GM21367 (cell line): ENCODE measurements around the gene NPPC.

Source experiments
- ATAC-seq: cut with Tn5 transposase; IDR thresholded peaks from one replicate; pipeline ENCODE4 v1.9.1; 2021; ENCODE audit not compliant: unreplicated experiment

NPPC gene

GRCh38 chr2:231935815-231936214 is 9.6 kb upstream of the NPPC start:
- no peak for ATAC-seq

GRCh38 chr2:231935207-231935524 is 9.0 kb upstream of the NPPC start:
- ATAC-seq = no peak

- no peak for ATAC-seq
Measured at GRCh38 chr2:231934441-231935206, 8.4 kb upstream of the NPPC start.

- ATAC-seq = no peak
Measured at GRCh38 chr2:231933916-231934401, 7.8 kb upstream of the NPPC start.

GRCh38 chr2:231932985-231933915 is 7.1 kb upstream of the NPPC start:
- no peak for ATAC-seq

GRCh38 chr2:231932711-231932970 is 6.4 kb upstream of the NPPC start:
- ATAC-seq = no peak

GRCh38 chr2:231931481-231931915 is 5.3 kb upstream of the NPPC start:
- no peak for ATAC-seq

GRCh38 chr2:231930593-231931281 is 4.5 kb upstream of the NPPC start:
- ATAC-seq = no peak

GRCh38 chr2:231929961-231930592 is 3.9 kb upstream of the NPPC start:
- ATAC-seq = no peak

- ATAC-seq = no peak
Measured at GRCh38 chr2:231928901-231929725, 2.9 kb upstream of the NPPC start.

- no peak for ATAC-seq
Measured at GRCh38 chr2:231928481-231928880, 2.3 kb upstream of the NPPC start.

GRCh38 chr2:231927566-231927890 is 1.3 kb upstream of the NPPC start:
- ATAC-seq = no peak

- no peak for ATAC-seq
Measured at GRCh38 chr2:231926761-231927565, 767 bp upstream of the NPPC start.

GRCh38 chr2:231925303-231926179 is 655 bp downstream of the NPPC start:
- ATAC-seq = no peak

- ATAC-seq = no peak
Measured at GRCh38 chr2:231924889-231925275, 1.3 kb downstream of the NPPC start.

- ATAC-seq = no peak
Measured at GRCh38 chr2:231923951-231924888, 2.0 kb downstream of the NPPC start.

GRCh38 chr2:231923010-231923344 is 3.2 kb downstream of the NPPC start:
- no peak for ATAC-seq
